DMS79 treated with DMSO at 0.1 percent for 48 hours (cell line): ENCODE data around the gene CYB561A3.

ENCODE experiments used
- DNase-seq: peaks from one replicate; lab custom pipeline; 2025; lab: John Stamatoyannopoulos, UW

CYB561A3 gene

GRCh38 chr11:61345170-61345610 is 16.5 kb downstream of the CYB561A3 start:
- DNase-seq = no peak

DNA sequence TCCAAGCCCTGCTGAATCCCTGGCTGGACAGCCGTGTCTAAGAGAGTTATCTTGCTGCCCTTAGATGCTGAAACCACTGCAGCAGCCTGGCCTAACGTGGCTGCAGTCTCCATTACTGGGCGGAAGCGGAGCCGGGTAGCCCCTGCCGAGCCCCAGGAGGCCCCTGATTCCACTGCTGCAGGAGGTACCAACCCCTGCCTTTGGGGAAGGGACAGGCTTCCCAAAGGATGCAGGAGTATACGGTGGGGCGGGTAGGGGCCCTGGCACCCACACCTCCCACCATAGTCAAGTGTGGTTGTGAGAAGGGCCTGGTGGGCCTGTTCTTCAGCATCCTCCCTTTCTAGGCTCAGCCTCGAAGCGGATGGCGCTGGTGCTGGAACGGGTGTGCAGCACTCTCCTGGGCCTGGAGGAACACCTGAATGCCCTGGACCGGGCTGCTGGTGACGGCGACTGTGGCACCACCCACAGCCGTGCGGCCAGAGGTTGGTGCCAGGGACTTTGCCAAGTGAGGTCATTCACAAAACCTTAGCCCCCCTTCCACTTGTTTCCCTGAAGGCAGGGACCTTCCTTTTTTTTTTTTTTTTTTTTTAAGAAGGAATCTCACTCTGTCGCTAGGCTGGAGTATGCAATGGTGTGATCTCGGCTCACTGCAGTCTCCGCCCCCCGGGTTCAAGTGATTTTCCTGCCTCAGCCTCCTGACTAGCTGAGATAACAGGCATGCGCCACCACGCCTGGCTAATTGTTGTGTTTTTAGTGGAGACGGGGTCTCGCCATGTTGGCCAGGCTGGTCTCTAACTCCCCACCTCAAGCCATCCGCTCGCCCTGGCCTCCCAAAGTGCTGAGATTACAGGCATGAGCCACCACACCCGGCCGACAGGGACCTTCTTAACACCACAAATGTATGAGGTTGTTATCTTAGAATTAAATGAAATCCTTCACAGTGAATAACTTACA is 17.6 kb downstream of the CYB561A3 start:
- DNase-seq = no peak

DNA sequence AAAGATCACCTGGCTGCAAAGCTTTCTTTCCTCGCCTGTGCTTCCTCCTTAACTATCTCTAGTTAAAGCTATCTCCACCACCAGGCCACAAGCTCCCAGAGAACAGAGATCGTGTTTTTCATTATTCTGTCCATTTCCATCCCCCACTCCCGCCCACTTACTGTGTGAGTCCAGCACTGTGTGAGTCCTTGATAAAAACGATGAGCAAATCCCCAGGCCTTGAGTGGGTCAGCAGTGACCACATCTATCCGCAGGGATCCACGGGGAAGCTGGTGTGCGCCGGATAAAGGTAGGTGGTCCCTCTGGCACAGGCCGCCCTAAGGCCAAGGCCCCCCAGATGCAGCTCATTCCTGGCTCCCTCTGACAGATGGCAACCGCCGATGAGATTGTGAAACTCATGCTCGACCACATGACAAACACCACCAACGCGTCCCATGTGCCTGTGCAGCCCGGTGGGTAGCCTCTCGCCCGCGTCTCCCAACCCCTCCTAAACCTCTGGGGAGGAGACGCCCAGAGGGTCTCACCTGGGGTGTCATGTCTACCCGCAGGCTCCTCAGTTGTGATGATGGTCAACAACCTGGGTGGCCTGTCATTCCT is 19.4 kb downstream of the CYB561A3 start:
- DNase-seq = no peak

- no peak for DNase-seq
Observed at GRCh38 chr11:61341706-61342105, 20.0 kb downstream of the CYB561A3 start.

- no peak for DNase-seq
Observed at GRCh38 chr11:61340979-61341378, 20.7 kb downstream of the CYB561A3 start.

DNA sequence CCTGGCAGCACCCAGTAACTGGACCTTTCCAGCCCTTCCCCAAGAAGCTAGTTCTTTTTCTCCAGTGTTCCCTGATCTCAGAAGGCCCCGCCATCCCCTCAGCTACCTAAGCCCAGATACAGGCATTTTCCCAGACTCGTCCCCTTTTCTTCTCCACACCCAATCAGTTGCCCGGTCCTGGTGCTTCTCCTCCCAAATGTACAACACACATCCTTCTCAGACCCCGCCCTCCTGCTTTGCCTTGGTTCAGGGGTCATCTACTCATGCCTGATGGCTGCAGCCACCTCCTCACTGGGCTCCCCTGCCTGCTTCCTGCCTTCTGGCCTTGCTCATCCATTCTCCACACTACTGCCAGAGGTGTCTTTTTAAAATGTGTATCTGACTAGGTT is 22.2 kb downstream of the CYB561A3 start:
- DNase-seq = no peak

- DNase-seq = no peak
Observed at GRCh38 chr11:61338783-61339489, 22.7 kb downstream of the CYB561A3 start.

GRCh38 chr11:61337706-61338470 is 23.8 kb downstream of the CYB561A3 start:
- no peak for DNase-seq

- DNase-seq = peak; percentile 60
Observed at GRCh38 chr11:61336171-61336935, 25.3 kb downstream of the CYB561A3 start.

DNA sequence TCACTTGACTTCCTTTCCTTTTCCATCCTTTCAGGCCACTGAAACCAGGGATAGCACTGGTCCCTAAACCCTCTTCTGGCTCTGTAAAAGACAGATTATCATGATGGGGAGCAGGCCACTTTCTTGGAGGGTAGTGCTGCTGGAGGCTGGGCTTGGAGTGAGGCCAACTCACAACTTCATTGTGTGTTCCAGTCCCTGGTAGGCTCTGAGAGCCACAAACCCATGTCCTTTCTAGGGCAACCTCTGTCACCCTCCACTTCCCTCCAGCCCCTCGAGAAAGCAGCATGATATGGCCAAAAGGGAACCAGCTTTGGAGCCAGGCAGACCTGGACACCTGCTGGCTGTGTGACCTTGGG is 26.3 kb downstream of the CYB561A3 start:
- no peak for DNase-seq

DNA sequence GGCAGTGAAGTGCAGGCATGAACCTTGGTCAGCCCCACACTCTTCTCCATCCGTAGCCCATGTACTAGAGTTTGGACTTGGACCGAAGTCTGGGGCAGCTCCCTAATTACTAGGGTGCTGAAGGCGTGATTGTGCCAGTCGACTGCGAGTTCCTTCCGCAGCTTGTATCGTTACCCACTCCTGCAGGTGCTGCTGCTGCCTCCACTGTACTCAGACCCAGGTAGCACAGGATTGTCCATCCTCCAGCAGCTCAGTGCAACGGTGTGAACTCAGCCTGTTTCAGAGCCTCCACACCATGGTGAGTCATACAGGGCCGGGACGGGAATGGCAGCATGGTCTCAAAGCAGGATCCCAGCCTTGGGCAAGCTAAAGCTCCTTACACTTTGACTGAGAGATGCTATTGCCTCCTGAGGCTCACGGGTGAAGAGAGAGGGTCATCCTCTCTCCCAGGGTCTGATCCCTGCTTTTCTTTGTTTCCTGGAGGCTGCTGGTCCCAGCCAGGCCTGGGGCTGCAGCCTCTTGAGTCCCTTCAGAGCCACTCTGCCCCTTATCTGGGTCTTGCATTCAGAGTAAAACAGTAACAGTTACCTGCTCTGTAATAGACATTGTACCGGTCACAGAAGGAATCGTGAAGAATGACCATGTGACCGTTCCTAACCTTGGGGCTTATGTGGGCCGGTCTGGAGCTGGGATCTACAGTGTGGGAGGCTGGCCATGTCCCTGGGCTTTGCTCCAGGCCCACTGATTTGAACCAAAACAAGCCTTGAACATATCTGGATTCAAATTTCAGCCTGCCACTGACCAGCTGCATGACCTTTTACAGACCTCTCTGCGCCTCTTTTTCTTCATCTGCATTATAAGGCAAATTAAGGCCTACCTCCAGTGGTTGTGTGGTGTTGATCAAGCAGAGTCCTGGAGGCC is 27.0 kb downstream of the CYB561A3 start:
- no peak for DNase-seq

DNA sequence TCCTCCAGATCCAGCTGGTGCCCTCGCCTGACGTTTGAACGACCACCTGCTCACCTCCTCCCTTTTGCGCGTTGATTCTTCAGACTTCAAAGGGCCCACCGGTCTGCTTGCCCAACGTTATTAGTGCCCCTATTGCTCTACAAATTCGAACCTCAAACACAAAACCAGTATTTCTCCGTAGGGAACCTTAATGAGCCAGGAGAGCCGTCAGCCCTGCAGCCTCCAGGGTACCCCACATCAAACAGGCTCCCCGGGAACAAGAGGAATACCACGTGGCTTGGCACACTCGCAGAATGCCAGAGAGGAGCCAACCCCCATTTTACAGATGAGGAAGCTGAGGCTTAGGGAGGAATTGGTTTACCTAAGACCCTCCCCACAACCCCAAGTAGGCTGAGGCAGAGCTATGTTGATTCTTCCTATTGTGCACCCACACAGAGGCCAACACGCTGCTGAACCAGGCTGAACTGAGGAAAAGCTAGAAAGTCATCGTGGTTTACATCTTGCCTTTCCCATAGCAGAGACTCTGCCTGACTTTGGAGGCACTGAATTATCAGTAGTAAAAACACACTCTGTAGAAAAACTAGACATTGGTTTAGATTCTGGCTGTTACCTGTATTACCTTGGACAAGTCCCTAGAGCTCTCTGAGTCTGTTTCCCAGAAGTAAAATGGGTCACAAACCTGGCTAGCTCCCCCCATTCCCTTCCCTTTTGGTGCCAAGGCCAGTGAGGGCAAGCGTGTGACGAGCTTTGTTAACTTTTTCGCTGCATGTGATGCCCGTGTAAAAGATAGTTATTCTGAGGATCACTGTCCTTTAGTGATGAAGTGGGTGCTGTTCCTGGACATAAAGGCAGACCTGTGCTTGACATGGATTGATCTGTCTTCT is 27.9 kb downstream of the CYB561A3 start:
- peak; percentile 56 for DNase-seq

DNA sequence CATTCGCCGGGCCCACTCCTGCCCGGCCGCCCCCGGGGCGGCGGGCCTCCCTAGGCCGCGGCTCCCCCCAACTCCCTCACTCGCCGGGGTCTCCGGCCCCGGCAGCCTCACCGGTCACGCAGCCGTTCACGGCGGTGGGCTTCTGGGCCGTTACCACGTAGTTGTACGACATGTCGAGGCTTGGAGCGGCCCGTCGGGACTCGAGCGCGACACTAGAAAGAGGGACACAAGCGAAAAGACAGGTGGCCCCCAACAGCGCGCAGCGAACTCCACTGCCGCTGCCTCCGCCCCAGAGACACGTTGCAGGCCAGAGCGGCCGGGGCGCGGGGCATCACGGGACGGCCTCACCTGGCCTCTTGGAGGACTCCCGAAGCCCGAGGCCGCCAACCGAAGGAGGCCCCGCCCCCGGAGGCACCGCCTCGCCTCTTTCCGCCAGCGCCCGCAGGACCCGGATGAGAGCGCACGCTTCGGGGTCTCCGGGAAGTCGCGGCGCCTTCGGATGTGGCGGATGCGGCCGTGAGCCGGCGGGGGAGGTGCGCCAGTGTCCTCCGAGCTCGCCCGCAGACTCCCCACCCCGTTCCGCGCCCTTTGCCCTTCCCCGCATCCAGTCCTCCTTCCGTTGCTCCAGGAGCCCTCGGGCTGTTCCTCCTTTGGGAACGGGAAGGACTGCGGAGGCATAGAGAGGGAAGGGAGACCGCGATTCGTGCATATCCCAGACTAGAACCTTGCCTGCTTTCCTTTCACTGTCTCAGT is 28.7 kb downstream of the CYB561A3 start, which contains the start of the genes DDB1 and TKFC:
Gene DDB1, minus strand, starts transcription at position 309 of the 753 bp plus-strand sequence. Its CDS starts 137 bp downstream, at position 172.
Gene TKFC, plus strand, starts transcription at position 432 of the 753 bp plus-strand sequence. CDS start 1,501 bp downstream, outside the sequence.
- peak; percentile 74 for DNase-seq

DNA sequence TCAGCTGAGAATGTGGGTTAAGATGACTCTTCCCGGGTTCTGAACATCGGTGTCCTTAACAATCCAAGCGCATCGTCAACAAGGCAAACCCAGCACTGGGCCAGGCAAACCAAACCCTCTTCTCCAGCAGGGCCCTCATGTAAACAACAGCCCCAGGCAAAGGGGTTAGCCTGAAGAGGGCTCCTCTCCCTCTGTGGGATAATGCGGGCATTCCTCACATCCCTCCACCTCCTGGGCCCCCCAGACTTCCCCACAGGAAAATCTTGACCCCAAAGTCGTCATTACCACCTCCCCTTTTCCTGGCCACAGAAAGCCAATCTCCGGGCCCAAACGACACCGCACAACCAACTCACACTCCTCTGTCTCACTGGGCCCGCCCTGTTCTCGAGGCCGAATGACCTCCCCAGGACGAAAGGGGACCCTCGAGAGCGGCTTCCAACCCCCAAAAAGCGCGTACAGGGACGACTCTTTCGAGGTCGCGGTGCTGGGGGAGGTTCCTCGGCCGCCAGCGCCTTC is 29.3 kb downstream of the CYB561A3 start:
- DNase-seq = no peak

DNA sequence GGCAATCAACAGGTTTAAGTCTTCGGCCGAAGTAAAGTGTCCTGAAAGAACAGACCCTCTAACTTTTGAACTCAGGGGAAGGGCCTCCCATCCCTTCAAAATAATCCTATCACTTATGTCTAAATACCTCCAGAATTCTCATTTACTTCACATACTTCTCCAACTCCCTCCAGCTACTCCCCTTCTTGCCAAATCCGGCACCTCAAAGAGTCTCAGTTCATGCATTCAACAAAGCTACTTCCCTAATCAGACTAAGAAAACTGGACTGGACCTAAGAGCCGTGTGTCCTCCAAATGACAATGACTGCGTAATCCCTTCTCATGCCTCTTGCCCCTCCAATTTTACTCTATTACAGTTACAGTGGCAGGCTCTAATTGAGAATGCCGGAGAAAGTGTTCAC is 30.0 kb downstream of the CYB561A3 start:
- no peak for DNase-seq

DNA sequence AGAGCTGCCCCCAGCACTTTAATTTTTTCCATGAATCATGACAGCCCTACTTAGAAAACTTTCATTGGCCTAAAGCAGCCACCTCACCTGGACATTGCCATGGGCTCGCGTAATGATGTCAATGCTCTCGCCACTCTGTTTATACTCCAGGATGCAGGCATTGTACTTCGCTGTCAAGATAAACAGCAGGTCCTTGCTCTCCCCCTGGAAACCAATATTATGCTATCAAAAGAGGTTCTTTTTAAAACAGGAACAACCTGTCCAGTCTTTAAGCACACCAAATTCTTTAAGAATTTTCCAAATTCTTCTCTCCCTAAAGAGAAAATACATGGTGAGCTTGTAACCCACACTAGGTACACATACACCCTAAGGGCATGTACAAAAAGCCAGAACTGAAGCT is 31.8 kb downstream of the CYB561A3 start:
- DNase-seq = no peak

DNA sequence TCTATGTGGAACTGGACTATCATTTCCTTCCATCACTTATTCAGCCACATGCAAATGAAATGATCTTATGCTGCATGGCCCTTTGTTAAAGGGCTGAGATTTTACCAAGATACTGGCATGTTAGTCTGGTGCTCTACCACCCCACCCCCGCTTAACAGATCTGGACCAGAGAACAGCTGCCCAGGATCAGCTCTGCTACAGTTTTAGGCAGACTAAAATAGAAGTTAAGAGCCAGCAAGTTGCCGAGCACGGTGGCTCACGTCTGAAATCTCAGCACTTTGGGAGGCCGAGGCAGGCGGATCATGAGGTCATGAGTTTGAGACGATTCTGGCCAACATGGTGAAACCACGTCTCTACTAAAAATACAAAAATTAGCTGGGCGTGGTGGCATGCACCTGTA is 33.3 kb downstream of the CYB561A3 start:
- DNase-seq = no peak

- DNase-seq = no peak
Observed at GRCh38 chr11:61327669-61328071, 34.0 kb downstream of the CYB561A3 start.
